Nephron (organoid): Measurements from ENCODE around the gene MAP2K7.

ENCODE experiments used
- H3K27ac Mint-ChIP-seq, 3 experiments: 2 replicates each; pipeline ENCODE4 v1.8.0; 2020; ENCODE audit warnings: mixed read lengths in 3 of 3, mild to moderate bottlenecking in 2 of 3, moderate library complexity in 1 of 3
- H3K27me3 Mint-ChIP-seq: 2 replicates; pipeline ENCODE4 v1.8.0; 2021; ENCODE audit warnings: low read depth, mild to moderate bottlenecking, moderate library complexity, mixed read lengths
- H3K36me3 Mint-ChIP-seq: 2 replicates; pipeline ENCODE4 v1.8.0; 2020; ENCODE audit warnings: low read depth, mixed read lengths
- H3K4me1 Mint-ChIP-seq: 2 replicates; pipeline ENCODE4 v1.8.0; 2020; ENCODE audit warnings: mixed read lengths
- H3K4me3 Mint-ChIP-seq, 3 experiments: 2 replicates each; pipeline ENCODE4 v1.8.0; 2020; ENCODE audit warnings: mild to moderate bottlenecking in 3 of 3, mixed read lengths in 3 of 3, moderate library complexity in 2 of 3
- H3K9me3 Mint-ChIP-seq: 2 replicates; pipeline ENCODE4 v1.8.0; 2020; ENCODE audit warnings: mixed read lengths
- TF ChIP-seq, protein P1 (sequence below), 3 experiments: fragments of 200-600 bp; sonication (generic); IDR thresholded peaks; one replicate each; pipeline ENCODE4 v1.5.0; 2021; ENCODE audit warnings: antibody characterized with exemption in 3 of 3; ENCODE audit not compliant: unreplicated experiment in 3 of 3

MAP2K7 gene

DNA sequence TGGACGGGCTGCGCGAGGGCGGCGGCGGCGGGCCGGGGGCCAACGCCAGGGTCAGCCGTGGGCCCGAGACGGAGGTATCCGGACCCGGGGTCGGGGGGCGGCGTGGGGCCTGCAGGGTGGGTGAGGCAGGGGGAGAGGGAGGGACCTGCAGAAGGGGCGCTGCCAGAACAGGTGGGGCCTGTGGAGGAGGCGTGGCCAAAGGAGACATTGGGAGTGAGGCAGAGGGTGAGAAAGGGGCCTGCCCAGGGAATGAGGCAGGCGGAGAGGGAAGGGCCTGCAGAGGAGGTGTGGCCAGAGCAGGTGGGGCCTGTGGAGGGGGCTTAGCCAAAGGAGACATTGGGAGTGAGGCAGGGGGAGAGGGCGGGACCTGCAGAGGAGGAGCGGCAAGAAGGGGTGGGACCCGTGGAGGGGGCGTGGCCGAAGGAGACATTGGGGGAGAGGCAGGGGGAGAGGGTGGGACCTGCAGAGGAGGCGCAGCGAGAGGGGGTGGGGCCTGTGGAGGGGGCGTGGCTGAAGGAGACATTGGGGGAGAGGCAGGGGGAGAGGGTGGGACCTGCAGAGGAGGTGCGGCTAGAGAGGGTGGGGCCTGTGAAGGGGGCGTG is 33.7 kb upstream of the MAP2K7 start:
- H3K27me3 Mint-ChIP-seq: peaks cover 59% of the 10 kb centered on the region
- H3K4me1 Mint-ChIP-seq: peaks cover 12% of the 10 kb centered on the region
- H3K36me3 Mint-ChIP-seq: no peaks in the 10 kb centered on the region
- peak overlapping the region; percentile 52 to 91 (median 65) for H3K27ac Mint-ChIP-seq
- no peaks in the 10 kb centered on the region for H3K9me3 Mint-ChIP-seq
- TF ChIP-seq, protein P1, sequence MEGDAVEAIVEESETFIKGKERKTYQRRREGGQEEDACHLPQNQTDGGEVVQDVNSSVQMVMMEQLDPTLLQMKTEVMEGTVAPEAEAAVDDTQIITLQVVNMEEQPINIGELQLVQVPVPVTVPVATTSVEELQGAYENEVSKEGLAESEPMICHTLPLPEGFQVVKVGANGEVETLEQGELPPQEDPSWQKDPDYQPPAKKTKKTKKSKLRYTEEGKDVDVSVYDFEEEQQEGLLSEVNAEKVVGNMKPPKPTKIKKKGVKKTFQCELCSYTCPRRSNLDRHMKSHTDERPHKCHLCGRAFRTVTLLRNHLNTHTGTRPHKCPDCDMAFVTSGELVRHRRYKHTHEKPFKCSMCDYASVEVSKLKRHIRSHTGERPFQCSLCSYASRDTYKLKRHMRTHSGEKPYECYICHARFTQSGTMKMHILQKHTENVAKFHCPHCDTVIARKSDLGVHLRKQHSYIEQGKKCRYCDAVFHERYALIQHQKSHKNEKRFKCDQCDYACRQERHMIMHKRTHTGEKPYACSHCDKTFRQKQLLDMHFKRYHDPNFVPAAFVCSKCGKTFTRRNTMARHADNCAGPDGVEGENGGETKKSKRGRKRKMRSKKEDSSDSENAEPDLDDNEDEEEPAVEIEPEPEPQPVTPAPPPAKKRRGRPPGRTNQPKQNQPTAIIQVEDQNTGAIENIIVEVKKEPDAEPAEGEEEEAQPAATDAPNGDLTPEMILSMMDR (IDR thresholded peaks at IDR 0.05; ENCODE audit: unreplicated experiment in 3 of 3): no peak
- H3K4me3 Mint-ChIP-seq: peak overlapping the region; percentile 74 to 83 (median 80)

DNA sequence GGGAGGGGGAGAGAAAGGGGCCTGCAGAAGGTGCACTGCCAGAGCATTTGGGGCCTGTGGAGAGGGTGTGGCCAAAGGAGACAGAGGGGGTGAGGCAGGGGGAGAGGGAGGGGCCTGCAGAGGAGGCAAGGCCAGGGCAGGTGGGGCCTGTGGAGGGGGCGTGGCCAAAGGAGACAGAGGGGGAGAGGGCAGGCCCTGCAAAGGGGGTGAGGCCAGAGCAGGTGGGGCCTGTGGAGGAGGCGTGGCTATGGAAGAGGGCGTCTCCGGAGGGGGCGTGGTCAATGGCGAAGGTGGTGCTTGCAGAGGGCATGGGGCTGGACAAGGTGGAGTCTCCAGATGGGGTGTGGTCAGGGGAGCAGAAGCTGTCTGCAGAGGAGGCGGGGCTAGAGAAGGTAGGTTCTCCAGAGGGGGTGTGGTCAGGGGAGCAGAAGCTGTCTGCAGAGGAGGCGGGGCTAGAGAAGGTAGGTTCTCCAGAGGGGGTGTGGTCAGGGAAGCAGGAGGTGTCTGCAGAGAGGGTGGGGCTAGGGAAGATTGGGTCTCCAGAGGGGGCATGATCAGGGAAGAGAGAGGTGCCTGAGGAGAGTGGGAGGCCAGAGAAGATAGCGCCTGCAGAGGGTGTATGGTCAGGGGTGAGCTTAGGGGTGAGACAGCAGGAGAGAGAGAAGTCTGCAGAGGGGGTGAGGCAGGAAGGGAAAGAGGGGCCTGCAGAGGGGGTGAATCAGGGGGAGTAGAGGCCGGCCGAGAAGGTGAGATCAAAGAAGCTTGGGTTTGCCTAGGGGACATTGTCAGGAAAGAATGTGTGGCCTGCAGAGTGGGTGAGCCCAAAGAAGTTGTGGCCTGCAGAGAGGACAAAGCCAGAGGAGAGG is 32.9 kb upstream of the MAP2K7 start:
- no peaks in the 10 kb centered on the region for H3K36me3 Mint-ChIP-seq
- H3K4me3 Mint-ChIP-seq: peak overlapping the region; percentile 80 to 84 (median 80)

GRCh38 chr19:7871437-7872305 is 32.0 kb upstream of the MAP2K7 start:
- H3K27ac Mint-ChIP-seq: peak overlapping the region; percentile 91 to 99 (median 98)
- H3K4me3 Mint-ChIP-seq: peak overlapping the region; percentile 80 to 84 (median 80)
- H3K36me3 Mint-ChIP-seq: no peaks in the 10 kb centered on the region
- peaks cover 58% of the 10 kb centered on the region for H3K27me3 Mint-ChIP-seq
- no peaks in the 10 kb centered on the region for H3K9me3 Mint-ChIP-seq
- peaks cover 12% of the 10 kb centered on the region for H3K4me1 Mint-ChIP-seq
- TF ChIP-seq, protein P1 (IDR thresholded peaks at IDR 0.05; ENCODE audit: unreplicated experiment in 3 of 3): no peak

More for the DNA sequence above, 32.9 kb upstream of the MAP2K7 start:
- TF ChIP-seq, protein P1 (IDR thresholded peaks at IDR 0.05; ENCODE audit: unreplicated experiment in 3 of 3): no peak
- Mint-ChIP-seq H3K27ac (peak overlapping the region; percentile 91 to 99 (median 98)), H3K27me3 (peaks cover 59% of the 10 kb centered on the region), H3K4me1 (peaks cover 12% of the 10 kb centered on the region), H3K9me3 (no peaks in the 10 kb centered on the region)

- Mint-ChIP-seq H3K9me3 (no peaks in the 10 kb centered on the region), H3K36me3 (no peaks in the 10 kb centered on the region), H3K4me1 (peaks cover 16% of the 10 kb centered on the region), H3K4me3 (peak overlapping the region; percentile 80 to 84 (median 80)), H3K27ac (peak overlapping the region; percentile 91 to 99 (median 98)), H3K27me3 (peaks cover 51% of the 10 kb centered on the region)
- TF ChIP-seq, protein P1 (IDR thresholded peaks at IDR 0.05; ENCODE audit: unreplicated experiment in 3 of 3): no peak
Observed at GRCh38 chr19:7872306-7873204, 31.1 kb upstream of the MAP2K7 start.
